Measurements from ENCODE around the gene TARBP2. TPM values are rescaled to one million over a fixed set of nuclear protein-coding genes. Genes with fewer than 3 reads are reported as not detected.
A peak's percentile ranks its signal among the peaks of the same experiment; 100 is the strongest.

The TARBP2 gene
- total and polyA plus RNA-seq, 7 donors: 7.6 to 23.3 (median 10.8) TPM

GRCh38 chr12:53551889-53552291, 50.8 kb downstream of the TARBP2 start:
- no peak for DNase-seq
- H3K4me3 ChIP-seq: no peak overlapping the region
- no peak overlapping the region for H3K27ac ChIP-seq
- TF ChIP-seq, protein P1, sequence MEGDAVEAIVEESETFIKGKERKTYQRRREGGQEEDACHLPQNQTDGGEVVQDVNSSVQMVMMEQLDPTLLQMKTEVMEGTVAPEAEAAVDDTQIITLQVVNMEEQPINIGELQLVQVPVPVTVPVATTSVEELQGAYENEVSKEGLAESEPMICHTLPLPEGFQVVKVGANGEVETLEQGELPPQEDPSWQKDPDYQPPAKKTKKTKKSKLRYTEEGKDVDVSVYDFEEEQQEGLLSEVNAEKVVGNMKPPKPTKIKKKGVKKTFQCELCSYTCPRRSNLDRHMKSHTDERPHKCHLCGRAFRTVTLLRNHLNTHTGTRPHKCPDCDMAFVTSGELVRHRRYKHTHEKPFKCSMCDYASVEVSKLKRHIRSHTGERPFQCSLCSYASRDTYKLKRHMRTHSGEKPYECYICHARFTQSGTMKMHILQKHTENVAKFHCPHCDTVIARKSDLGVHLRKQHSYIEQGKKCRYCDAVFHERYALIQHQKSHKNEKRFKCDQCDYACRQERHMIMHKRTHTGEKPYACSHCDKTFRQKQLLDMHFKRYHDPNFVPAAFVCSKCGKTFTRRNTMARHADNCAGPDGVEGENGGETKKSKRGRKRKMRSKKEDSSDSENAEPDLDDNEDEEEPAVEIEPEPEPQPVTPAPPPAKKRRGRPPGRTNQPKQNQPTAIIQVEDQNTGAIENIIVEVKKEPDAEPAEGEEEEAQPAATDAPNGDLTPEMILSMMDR (IDR thresholded peaks at IDR 0.05): no peak
- H3K9me3 ChIP-seq: no peaks in the 10 kb centered on the region
- no peaks in the 10 kb centered on the region for H3K27me3 ChIP-seq (ENCODE audit: insufficient read depth in 3 of 3, low read length in 2 of 3)
- intact Hi-C loops (cut with DNase I): no loop called here
- 78 to 94% (median 85%) methylated on average over 2 of the region's 2 CpGs for WGBS, 3 donors
- peak in 1 of 4 donors; percentile 17 for ATAC-seq
- H3K36me3 ChIP-seq (ENCODE audit: insufficient read depth in 1 of 2, low read depth in 1 of 2): peaks cover 0 to 43% of the 10 kb centered on the region in 2 donors
- no peaks in the 10 kb centered on the region for H3K4me1 ChIP-seq

GRCh38 chr12:53552361-53553327, 51.6 kb downstream of the TARBP2 start:
- Histone ChIP-seq H3K27me3 (ENCODE audit: insufficient read depth in 3 of 3, low read length in 2 of 3) (no peaks in the 10 kb centered on the region), H3K36me3 (ENCODE audit: insufficient read depth in 1 of 2, low read depth in 1 of 2) (peaks cover 0 to 43% of the 10 kb centered on the region in 2 donors), H3K27ac (no peak overlapping the region), H3K9me3 (no peaks in the 10 kb centered on the region), H3K4me1 (no peaks in the 10 kb centered on the region), H3K4me3 (no peak overlapping the region)
- WGBS, 3 donors: 73 to 79% (median 74%) methylated on average over 13 to 14 of the region's 14 CpGs
- intact Hi-C loops (cut with DNase I): no loop called here
- ATAC-seq (no peak), DNase-seq (no peak)
- TF ChIP-seq, protein P1 (IDR thresholded peaks at IDR 0.05): no peak

Other genes starting within 250 kb of the TARBP2 start
- gene ESPL1, start 233.0 kb upstream of the TARBP2 start, total RNA-seq: under 1 TPM in 2 of 4 donors, not detected in 2; 0.37 to 0.48 TPM
- gene ESPL1, start 233.0 kb upstream of the TARBP2 start, polyA plus RNA-seq: under 1 TPM; 0.03 to 0.30 (median 0.08) TPM
- 100 to 1,000 TPM; 239 to 282 (median 266) TPM for gene PFDN5, start 205.7 kb upstream of the TARBP2 start, total RNA-seq
- 100 to 1,000 TPM; 406 to 603 (median 474) TPM for gene PFDN5, start 205.7 kb upstream of the TARBP2 start, polyA plus RNA-seq
- gene MYG1, start 201.6 kb upstream of the TARBP2 start, total RNA-seq: 10 to 100 TPM; 43.1 to 51.4 (median 44.5) TPM
- 10 to 100 TPM; 34.6 to 68.9 (median 65.0) TPM for gene MYG1, start 201.6 kb upstream of the TARBP2 start, polyA plus RNA-seq
- gene AAAS, start 179.7 kb upstream of the TARBP2 start, total RNA-seq: 10 to 100 TPM; 29.0 to 35.7 (median 31.5) TPM
- 10 to 100 TPM; 22.9 to 36.8 (median 34.0) TPM for gene AAAS, start 179.7 kb upstream of the TARBP2 start, polyA plus RNA-seq
- not detected for gene SP7, start 164.9 kb upstream of the TARBP2 start, total RNA-seq
- not detected for gene SP7, start 164.9 kb upstream of the TARBP2 start, polyA plus RNA-seq
- 10 to 100 TPM; 39.0 to 48.0 (median 45.4) TPM for gene SP1, start 121.1 kb upstream of the TARBP2 start, total RNA-seq
- gene SP1, start 121.1 kb upstream of the TARBP2 start, polyA plus RNA-seq: 10 to 100 TPM; 10.2 to 16.2 (median 15.1) TPM
- 1 to 10 TPM in 2 of 4 donors, under 1 TPM in 2; 0.40 to 1.6 (median 0.97) TPM for gene AMHR2, start 77.4 kb upstream of the TARBP2 start, total RNA-seq
- under 1 TPM; 0.43 to 0.84 (median 0.72) TPM for gene AMHR2, start 77.4 kb upstream of the TARBP2 start, polyA plus RNA-seq
- 10 to 100 TPM; 45.2 to 85.0 (median 62.6) TPM for gene PRR13, start 59.5 kb upstream of the TARBP2 start, total RNA-seq
- 100 to 1,000 TPM in 1 of 3 donors, 10 to 100 TPM in 2; 65.6 to 136 (median 82.0) TPM for gene PRR13, start 59.5 kb upstream of the TARBP2 start, polyA plus RNA-seq
- 100 to 1,000 TPM; 354 to 507 (median 439) TPM for gene PCBP2, start 49.2 kb upstream of the TARBP2 start, total RNA-seq
- 100 to 1,000 TPM; 254 to 469 (median 365) TPM for gene PCBP2, start 49.2 kb upstream of the TARBP2 start, polyA plus RNA-seq
- 1 to 10 TPM; 1.9 to 2.9 (median 2.3) TPM for gene MAP3K12, start 1.8 kb upstream of the TARBP2 start, total RNA-seq
- 1 to 10 TPM; 2.3 to 3.1 (median 3.0) TPM for gene MAP3K12, start 1.8 kb upstream of the TARBP2 start, polyA plus RNA-seq
- not detected for gene NPFF, start 6.2 kb downstream of the TARBP2 start, total RNA-seq
- gene NPFF, start 6.2 kb downstream of the TARBP2 start, polyA plus RNA-seq: not detected
- gene ATF7, start 125.1 kb downstream of the TARBP2 start, total RNA-seq: 10 to 100 TPM; 25.4 to 32.3 (median 31.5) TPM
- 10 to 100 TPM; 15.7 to 21.8 (median 18.0) TPM for gene ATF7, start 125.1 kb downstream of the TARBP2 start, polyA plus RNA-seq
- 100 to 1,000 TPM; 349 to 495 (median 423) TPM for gene ATP5MC2, start 174.8 kb downstream of the TARBP2 start, total RNA-seq
- 100 to 1,000 TPM; 396 to 646 (median 496) TPM for gene ATP5MC2, start 174.8 kb downstream of the TARBP2 start, polyA plus RNA-seq
- gene CALCOCO1, start 226.2 kb downstream of the TARBP2 start, total RNA-seq: 100 to 1,000 TPM; 180 to 255 (median 189) TPM
- 100 to 1,000 TPM in 2 of 3 donors, 10 to 100 TPM in 1; 41.1 to 125 (median 124) TPM for gene CALCOCO1, start 226.2 kb downstream of the TARBP2 start, polyA plus RNA-seq